ENCODE measurements around the gene PLCL2.

GRCh38 chr3:17011728-17012338, 127.1 kb downstream of the PLCL2 start:
- TF ChIP-seq CTCF (IDR thresholded peaks at IDR 0.05), result no peak
- no peak for TF ChIP-seq POLR2A (IDR thresholded peaks at IDR 0.05)
